H1 (cell line): Measurements from ENCODE around the gene B4GALNT3. TPM values are rescaled to one million over a fixed set of nuclear protein-coding genes. Genes with fewer than 3 reads are reported as not detected.
A peak's percentile ranks its signal among the peaks of the same experiment; 100 is the strongest.

ENCODE experiments used
- CTCF ChIA-PET: fragments of 300-600 bp; sonication (Branson Sonifier 250); formaldehyde crosslinking; loops from one replicate; lab custom pipeline; 2021; ENCODE audit not compliant: partially characterized antibody; lab: Charles Lee
- POLR2A ChIA-PET: fragments of 300-600 bp; sonication (Branson Sonifier 250); formaldehyde crosslinking; loops from one replicate; lab custom pipeline; 2021; ENCODE audit warnings: inconsistent platforms; ENCODE audit not compliant: partially characterized antibody; lab: Charles Lee
- DNase-seq, 2 experiments: peaks; one replicate each; pipeline versions ENCODE4 v3.0.0 to v3.0.0-alpha.2; 2010 to 2022; ENCODE audit warnings: low spot score in 2 of 2, low read depth in 1 of 2, mixed read lengths in 1 of 2
- FAIRE-seq: peaks from 2 replicates; lab custom pipeline; 2011; peaks lifted over from hg19 to GRCh38; lab: Jason Lieb, UNC
- H2AFZ ChIP-seq: 2 replicates; pipeline ENCODE4 v1.8.1; 2012; ENCODE audit warnings: low read length, inconsistent platforms
- H2AK5ac ChIP-seq: 2 replicates; pipeline ENCODE4 v1.6.1; 2013; ENCODE audit warnings: low read depth, low read length
- H2BK120ac ChIP-seq: replicated peaks from 2 replicates; pipeline ENCODE3; 2013; ENCODE audit warnings: low read depth, low read length, inconsistent platforms
- H2BK12ac ChIP-seq: 2 replicates; pipeline ENCODE4 v1.6.1; 2013; ENCODE audit warnings: low read depth, low read length
- H2BK15ac ChIP-seq: 2 replicates; pipeline ENCODE4 v1.6.1; 2013; ENCODE audit warnings: low read length
- H2BK20ac ChIP-seq: 2 replicates; pipeline ENCODE4 v1.6.1; 2013; ENCODE audit warnings: low read length
- H2BK5ac ChIP-seq: 2 replicates; pipeline ENCODE4 v1.6.1; 2013; ENCODE audit warnings: low read depth, low read length
- H3K14ac ChIP-seq: 2 replicates; pipeline ENCODE4 v1.6.1; 2013; ENCODE audit warnings: inconsistent platforms; ENCODE audit not compliant: insufficient read length
- H3K18ac ChIP-seq: 2 replicates; pipeline ENCODE4 v1.6.1; 2013; ENCODE audit warnings: low read length; ENCODE audit errors: extremely low read depth
- H3K23ac ChIP-seq: 2 replicates; pipeline ENCODE4 v1.6.1; 2013; ENCODE audit warnings: inconsistent platforms; ENCODE audit not compliant: insufficient read length
- H3K23me2 ChIP-seq: 2 replicates; pipeline ENCODE4 v1.6.1; 2013; ENCODE audit warnings: low read depth, low read length
- H3K27ac ChIP-seq: 2 replicates; pipeline ENCODE4 v1.6.1; 2011; ENCODE audit warnings: low read depth, low read length, inconsistent platforms
- H3K27me3 ChIP-seq, 4 experiments: replicated peaks in 1 of 4; 1 replicate in 1 of 4; 2 replicates in 3 of 4; pipeline versions ENCODE4 v1.6.1 to v1.8.1; 2011 to 2013; ENCODE audit warnings: low read length in 3 of 4, mild to moderate bottlenecking in 3 of 4, inconsistent platforms in 2 of 4, mixed read lengths in 2 of 4, moderate library complexity in 1 of 4; ENCODE audit not compliant: control insufficient read depth in 3 of 4, insufficient read depth in 3 of 4; ENCODE audit errors: extremely low read depth in 1 of 4
- H3K36me3 ChIP-seq, 4 experiments: 2 replicates each; pipeline versions ENCODE4 v1.6.1 to v1.8.1; 2011 to 2013; ENCODE audit warnings: mild to moderate bottlenecking in 4 of 4, low read length in 3 of 4, moderate library complexity in 2 of 4, control low read depth in 1 of 4, inconsistent platforms in 1 of 4; ENCODE audit not compliant: insufficient read depth in 4 of 4, control insufficient read depth in 2 of 4
- H3K4ac ChIP-seq: replicated peaks from 2 replicates; pipeline ENCODE3; 2013; ENCODE audit warnings: low read length, low read depth, mixed read lengths, inconsistent platforms; ENCODE audit not compliant: insufficient read length
- H3K4me1 ChIP-seq, 4 experiments: replicated peaks in 1 of 4; 1 replicate in 1 of 4; 2 replicates in 3 of 4; pipeline versions ENCODE4 v1.6.1 to v1.8.1; 2011 to 2013; ENCODE audit warnings: low read length in 3 of 4, inconsistent platforms in 2 of 4, mixed read lengths in 1 of 4; ENCODE audit not compliant: insufficient read depth in 4 of 4, control insufficient read depth in 3 of 4
- H3K4me2 ChIP-seq, 2 experiments: 2 replicates each; pipeline versions ENCODE4 v1.6.1 to v1.8.1; 2011 to 2013; ENCODE audit warnings: low read depth in 2 of 2, low read length in 2 of 2, control low read depth in 1 of 2, inconsistent platforms in 1 of 2, mild to moderate bottlenecking in 1 of 2; ENCODE audit not compliant: insufficient read depth in 1 of 2
- H3K4me3 ChIP-seq, 4 experiments: fragments of 200-600, 300-600 bp in 1 of 4; sonication (generic), shearing (Covaris generic), sonication (Bioruptor Twin) in 1 of 4; 2 replicates each; pipeline versions ENCODE4 v1.5.1 to v1.8.1; 2011 to 2016; ENCODE audit warnings: low read length in 4 of 4, low read depth in 3 of 4, control low read depth in 2 of 4, inconsistent platforms in 2 of 4, mild to moderate bottlenecking in 2 of 4, mixed read lengths in 1 of 4, moderate library complexity in 1 of 4; ENCODE audit not compliant: insufficient read depth in 2 of 4; ENCODE audit errors: extremely low read depth in 1 of 4
- H3K56ac ChIP-seq: replicated peaks from 2 replicates; pipeline ENCODE3; 2013; ENCODE audit warnings: low read depth, mild to moderate bottlenecking, mixed read lengths, low read length, inconsistent platforms; ENCODE audit not compliant: insufficient read length
- H3K79me1 ChIP-seq: 2 replicates; pipeline ENCODE4 v1.6.1; 2013; ENCODE audit warnings: low read depth, low read length, control low read depth
- H3K79me2 ChIP-seq, 2 experiments: 2 replicates each; pipeline versions ENCODE4 v1.6.1 to v1.8.1; 2012 to 2013; ENCODE audit warnings: low read length in 2 of 2, mild to moderate bottlenecking in 2 of 2, inconsistent platforms in 1 of 2; ENCODE audit not compliant: insufficient read depth in 2 of 2, control insufficient read depth in 1 of 2
- H3K9ac ChIP-seq, 4 experiments: replicated peaks in 1 of 4; 1 replicate in 1 of 4; 2 replicates in 3 of 4; pipeline versions ENCODE4 v1.6.1 to v1.8.1; 2011 to 2013; ENCODE audit warnings: low read depth in 3 of 4, low read length in 3 of 4, control low read depth in 2 of 4, mild to moderate bottlenecking in 2 of 4, moderate library complexity in 2 of 4, inconsistent platforms in 1 of 4; ENCODE audit errors: extremely low read depth in 1 of 4
- H3K9me3 ChIP-seq, 2 experiments: 2 replicates each; pipeline versions ENCODE4 v1.6.1 to v1.8.1; 2012 to 2013; ENCODE audit warnings: mild to moderate bottlenecking in 2 of 2, moderate library complexity in 2 of 2, control low read depth in 1 of 2, inconsistent platforms in 1 of 2, low read depth in 1 of 2, low read length in 1 of 2, mixed read lengths in 1 of 2; ENCODE audit not compliant: insufficient read depth in 2 of 2
- H4K20me1 ChIP-seq, 2 experiments: replicated peaks in 1 of 2; 2 replicates each; pipeline versions ENCODE3 to v1.8.1; 2011 to 2013; ENCODE audit warnings: inconsistent platforms in 2 of 2, low read length in 2 of 2, mild to moderate bottlenecking in 1 of 2; ENCODE audit not compliant: insufficient read depth in 2 of 2, control insufficient read depth in 1 of 2
- H4K5ac ChIP-seq: 2 replicates; pipeline ENCODE4 v1.6.1; 2013; ENCODE audit warnings: low read length, low read depth, mixed read lengths, inconsistent platforms; ENCODE audit not compliant: insufficient read length
- H4K8ac ChIP-seq: 2 replicates; pipeline ENCODE4 v1.8.0; 2013; ENCODE audit warnings: mild to moderate bottlenecking, moderate library complexity, low read length, inconsistent platforms; ENCODE audit not compliant: insufficient read depth; ENCODE audit errors: extremely low read depth
- H4K91ac ChIP-seq: replicated peaks from 2 replicates; pipeline ENCODE3; 2013; ENCODE audit warnings: low read length, mixed read lengths, inconsistent platforms; ENCODE audit not compliant: insufficient read length
- E2F6 ChIP-seq: IDR thresholded peaks from 2 replicates; pipeline ENCODE4 v1.6.1; 2012; ENCODE audit warnings: inconsistent platforms
- TAF1 ChIP-seq: IDR thresholded peaks from 2 replicates; pipeline ENCODE4 v1.6.1; 2011; ENCODE audit warnings: mild to moderate bottlenecking, low read depth, low read length
- TCF12 ChIP-seq: IDR thresholded peaks from 2 replicates; pipeline ENCODE4 v1.6.1; 2011; ENCODE audit warnings: low read depth, mild to moderate bottlenecking, low read length
- YY1 ChIP-seq: IDR thresholded peaks from 2 replicates; pipeline ENCODE4 v1.6.1; 2011; ENCODE audit warnings: low read depth, mild to moderate bottlenecking, low read length
- WGBS, 2 experiments: shearing (Covaris generic) in 1 of 2; methylation state at CpG; one replicate each; pipeline versions ENCODE4 v1.1.6 to v1.1.7; 2013 to 2015; ENCODE audit warnings: low lambda C conversion rate in 2 of 2, mixed read lengths in 2 of 2, inconsistent platforms in 1 of 2, low coverage in 1 of 2, missing lambda C conversion rate in 1 of 2; ENCODE audit not compliant: insufficient replicate concordance in 2 of 2, insufficient coverage in 1 of 2, insufficient read length in 1 of 2; ENCODE audit errors: extremely low coverage in 1 of 2, missing lambda C conversion rate in 1 of 2; 5-methylcytosine and 5-hydroxymethylcytosine counted together
- polyA plus RNA-seq, 7 experiments: library from polyadenylated mRNA; depleted of rRNA in 3 of 7; stranded (reverse) in 5 of 7; unstranded in 2 of 7; fragments of >200 nt in 5 of 7; fragments of 200-250 nt in 2 of 7; gene quantifications; 1 replicate in 5 of 7; 2 replicates in 1 of 7; 4 replicates in 1 of 7; pipeline versions ENCODE4 v1.2.1 to v1.2.3, GENCODE V29; 2011 to 2013; ENCODE audit warnings: missing spikeins in 2 of 7, mixed read lengths in 2 of 7
- total RNA-seq: library from RNA; stranded (reverse); fragmentation: NEBNext Ultra II Directional; extraction: Animal tissue kit (Norgen Biotek cat#: 25700); gene quantifications from 2 replicates; pipeline ENCODE4 v1.2.1, GENCODE V29; 2021

Gene B4GALNT3
- total and polyA plus RNA-seq, 2 of the 8 experiments (the other 6 are each of a cell fraction or from before 2014, with no cell fraction given): 12.5 to 20.3 TPM

- no peaks in the 10 kb centered on the region for H4K20me1 ChIP-seq
- CTCF ChIA-PET: interaction anchor here (0.9 to 1.1 kb wide), 3 partner anchors 11 to 317 kb away, joined by 3 to 6 read pairs (median 3); no protein-coding TSS in a partner anchor
- no peak for DNase-seq
- no peaks in the 10 kb centered on the region for H3K79me2 ChIP-seq
- no peak overlapping the region for H4K8ac ChIP-seq
- H4K91ac ChIP-seq: no peak overlapping the region
- H3K27ac ChIP-seq: no peak overlapping the region
- TF ChIP-seq YY1 (no peak), E2F6 (peak; percentile 34; the same call in 1 of the 2 replicates), TCF12 (no peak), TAF1 (no peak)
- no peaks in the 10 kb centered on the region for H3K23me2 ChIP-seq
- H3K36me3 ChIP-seq: no peaks in the 10 kb centered on the region
- no peak overlapping the region for H3K4ac ChIP-seq
- H3K23ac ChIP-seq: no peak overlapping the region
- no peak overlapping the region for H2BK12ac ChIP-seq
- H2BK5ac ChIP-seq: no peak overlapping the region
- H3K4me1 ChIP-seq: peaks cover 0 to 5% (median 1%) of the 10 kb centered on the region in 4 experiments; a peak in 4 of 7 replicates
- POLR2A ChIA-PET: no interaction called here
- no peak overlapping the region for H2BK15ac ChIP-seq
- H3K79me1 ChIP-seq: peaks cover 2% of the 10 kb centered on the region; the same call in 1 of the 2 replicates
- H4K5ac ChIP-seq: no peak overlapping the region
- no peak overlapping the region for H2AK5ac ChIP-seq
- FAIRE-seq: no peak
- no peak overlapping the region for H2BK120ac ChIP-seq
- peaks cover 0 to 6% of the 10 kb centered on the region in 2 experiments; a peak in 1 of 4 replicates for H3K9me3 ChIP-seq
- 89% methylated on average over 9 of the region's 9 CpGs; no CpG with 5 or more reads in 1 of the 2 experiments for WGBS, 2 experiments
- H3K4me3 ChIP-seq: no peak overlapping the region
- no peak overlapping the region for H3K9ac ChIP-seq
- no peak overlapping the region for H3K14ac ChIP-seq
- no peak overlapping the region for H3K4me2 ChIP-seq
- H3K56ac ChIP-seq: no peak overlapping the region
- no peaks in the 10 kb centered on the region for H3K27me3 ChIP-seq
- no peak overlapping the region for H2BK20ac ChIP-seq
- no peak overlapping the region; the same call in 1 of the 2 replicates for H3K18ac ChIP-seq
- H2AFZ ChIP-seq: no peak overlapping the region
Measured at GRCh38 chr12:497501-498160, 37.9 kb downstream of the B4GALNT3 start.
